HepG2 (cell line): ENCODE data around the gene TMEM235. TPM values are rescaled to one million over a fixed set of nuclear protein-coding genes. Genes with fewer than 3 reads are reported as not detected.

Source experiments
- ELF3 ChIP-seq: IDR thresholded peaks from 2 replicates; pipeline ENCODE4 v1.6.1; 2016; ENCODE audit warnings: missing genetic modification reagents, missing compliant biosample characterization
- FUBP1 ChIP-seq: sonication (generic); formaldehyde crosslinking; IDR thresholded peaks from 2 replicates; pipeline ENCODE4 v1.5.1; 2020; ENCODE audit warnings: missing genetic modification reagents, mild to moderate bottlenecking, borderline replicate concordance
- HMG20A ChIP-seq: IDR thresholded peaks from 2 replicates; pipeline ENCODE4 v1.6.1; 2016; ENCODE audit warnings: borderline replicate concordance
- HNF1B ChIP-seq: sonication (generic); formaldehyde crosslinking; IDR thresholded peaks from 2 replicates; pipeline ENCODE4 v1.5.1; 2020; ENCODE audit warnings: mild to moderate bottlenecking, moderate library complexity, missing genetic modification reagents
- HOXA3 ChIP-seq: sonication (generic); formaldehyde crosslinking; IDR thresholded peaks from 2 replicates; pipeline ENCODE4 v1.5.0; 2020; ENCODE audit warnings: missing genetic modification reagents
- HOXD1 ChIP-seq: sonication (generic); formaldehyde crosslinking; IDR thresholded peaks from 2 replicates; pipeline ENCODE4 v1.5.0; 2020; ENCODE audit warnings: missing genetic modification reagents
- IKZF4 ChIP-seq: sonication (generic); formaldehyde crosslinking; IDR thresholded peaks from 2 replicates; pipeline ENCODE4 v1.5.1; 2020; ENCODE audit warnings: borderline replicate concordance, mild to moderate bottlenecking, low read depth, missing genetic modification reagents; ENCODE audit errors: not compliant biosample characterization
- NR2F6 ChIP-seq, 2 experiments: IDR thresholded peaks; 2 replicates each; pipeline ENCODE4 v1.6.1; 2016; ENCODE audit warnings: antibody characterized with exemption in 1 of 2, mild to moderate bottlenecking in 1 of 2
- PBX3 ChIP-seq: sonication (generic); formaldehyde crosslinking; IDR thresholded peaks from 2 replicates; pipeline ENCODE4 v1.8.1; 2023; ENCODE audit warnings: missing genetic modification reagents, inconsistent platforms, borderline replicate concordance
- PHF20 ChIP-seq: sonication (generic); formaldehyde crosslinking; IDR thresholded peaks from 2 replicates; pipeline ENCODE4 v1.5.0; 2020; ENCODE audit warnings: mild to moderate bottlenecking, missing genetic modification reagents
- SOX5 ChIP-seq: IDR thresholded peaks from 2 replicates; pipeline ENCODE4 v1.6.1; 2016; ENCODE audit warnings: borderline replicate concordance
- TEF ChIP-seq: sonication (generic); formaldehyde crosslinking; IDR thresholded peaks from 2 replicates; pipeline ENCODE4 v1.5.0; 2020; ENCODE audit warnings: missing genetic modification reagents
- ZFY ChIP-seq: sonication (generic); formaldehyde crosslinking; IDR thresholded peaks from 2 replicates; pipeline ENCODE4 v1.4.0; 2020; ENCODE audit warnings: missing genetic modification reagents
- ZNF234 ChIP-seq: sonication (generic); formaldehyde crosslinking; conservative IDR thresholded peaks from 2 replicates; pipeline ENCODE4 v1.5.1; 2020; ENCODE audit warnings: mild to moderate bottlenecking, missing genetic modification reagents
- ZNF468 ChIP-seq: sonication (generic); formaldehyde crosslinking; IDR thresholded peaks from 2 replicates; pipeline ENCODE4 v1.8.0; 2022; ENCODE audit warnings: mild to moderate bottlenecking, moderate library complexity, missing genetic modification reagents
- ZNF687 ChIP-seq: sonication (generic); formaldehyde crosslinking; IDR thresholded peaks from 2 replicates; pipeline ENCODE4 v1.5.1; 2020; ENCODE audit warnings: mild to moderate bottlenecking, missing genetic modification reagents, moderate library complexity
- ZNF720 ChIP-seq: sonication (generic); formaldehyde crosslinking; IDR thresholded peaks from 2 replicates; pipeline ENCODE4 v1.4.0; 2020; ENCODE audit warnings: missing genetic modification reagents
- ZNF782 ChIP-seq: sonication (generic); formaldehyde crosslinking; IDR thresholded peaks from 2 replicates; pipeline ENCODE4 v1.4.0; 2020; ENCODE audit warnings: missing genetic modification reagents, mild to moderate bottlenecking, borderline replicate concordance
- ZNF883 ChIP-seq: sonication (generic); formaldehyde crosslinking; IDR thresholded peaks from 2 replicates; pipeline ENCODE4 v1.5.1; 2020; ENCODE audit warnings: mild to moderate bottlenecking, missing genetic modification reagents; ENCODE audit errors: not compliant biosample characterization
- polyA plus RNA-seq, 8 experiments: library from polyadenylated mRNA; depleted of rRNA in 3 of 8; stranded (reverse) in 7 of 8; unstranded in 1 of 8; fragments of >200 nt; fragmentation: Illumina TruSeq in 4 of 8; extraction: Trizol in 4 of 8; gene quantifications; 2 replicates each; pipeline versions ENCODE4 v1.2.1 to v1.2.3, GENCODE V29; 2011 to 2016; ENCODE audit warnings: low read depth in 4 of 8, missing spikeins in 1 of 8, mixed read lengths in 1 of 8; ENCODE audit not compliant: insufficient read depth in 1 of 8
- total RNA-seq, 5 experiments: library from RNA; depleted of rRNA; stranded (reverse); fragments of >200 nt; fragmentation: Illumina TruSeq; extraction: Trizol; gene quantifications; 2 replicates each; pipeline ENCODE4 v1.2.3, GENCODE V29; 2016; ENCODE audit warnings: low read depth in 1 of 5

Gene TMEM235
- total and polyA plus RNA-seq, 2 of the 13 experiments (the other 11 are each of a cell fraction or from before 2014, with no cell fraction given): not detected

GRCh38 chr17:78248051-78248914, 16.9 kb downstream of the TMEM235 start (continued):
- TF ChIP-seq IKZF4 (CRISPR knock-in tag) (no peak), SOX5 (CRISPR knock-in tag) (0 out of 2 replicates have a peak, but pooled peaks have one; percentile 17), HOXA3 (CRISPR knock-in tag) (peak; percentile 20; the same call in 1 of the 2 replicates), TEF (no peak), PHF20 (CRISPR knock-in tag) (no peak), ZNF234 (CRISPR knock-in tag) (no peak), ZFY (CRISPR knock-in tag) (0 out of 2 replicates have a peak, but pooled peaks have one; percentile 12), HNF1B (CRISPR knock-in tag) (peak; percentile 29), ZNF720 (CRISPR knock-in tag) (no peak), ZNF782 (CRISPR knock-in tag) (no peak), PBX3 (CRISPR knock-in tag) (no peak), ELF3 (no peak), HOXD1 (CRISPR knock-in tag) (no peak), NR2F6 (IDR thresholded peaks at IDR 0.05) (peak; percentile 72), NR2F6 (CRISPR knock-in tag; IDR thresholded peaks at IDR 0.05) (peak; percentile 62), HMG20A (CRISPR knock-in tag) (no peak), ZNF883 (no peak), FUBP1 (CRISPR knock-in tag) (no peak), ZNF468 (CRISPR knock-in tag) (no peak), ZNF687 (CRISPR knock-in tag) (peak; percentile 96)
